ENCODE results near the gene CELA3A.
"Not testable (repeated sequence)": the region's sequence is repeated elsewhere in the genome, so short reads cannot be mapped to it uniquely, and the experiment has no call there.

Gene CELA3A

DNA sequence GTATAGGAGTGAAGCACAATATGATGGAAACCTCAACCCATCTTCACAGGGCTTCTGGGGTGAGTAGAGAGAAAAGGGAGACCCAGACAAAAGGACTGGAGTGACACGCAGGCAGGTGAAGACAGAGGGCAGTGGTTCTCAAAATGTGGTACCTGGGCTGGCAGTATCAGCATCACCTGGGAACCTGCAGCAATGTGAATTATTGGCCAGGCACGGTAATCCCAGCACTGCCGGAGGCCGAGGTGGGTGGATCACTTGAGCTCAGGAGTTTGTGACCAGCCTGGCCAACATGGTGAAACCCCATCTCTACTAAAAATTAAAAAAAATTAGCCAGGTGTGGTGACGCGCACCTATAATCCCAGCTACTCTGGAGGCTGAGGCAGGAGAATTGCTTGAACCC is 19.3 kb upstream of the CELA3A start:
- DNase-seq = not testable (repeated sequence)

DNA sequence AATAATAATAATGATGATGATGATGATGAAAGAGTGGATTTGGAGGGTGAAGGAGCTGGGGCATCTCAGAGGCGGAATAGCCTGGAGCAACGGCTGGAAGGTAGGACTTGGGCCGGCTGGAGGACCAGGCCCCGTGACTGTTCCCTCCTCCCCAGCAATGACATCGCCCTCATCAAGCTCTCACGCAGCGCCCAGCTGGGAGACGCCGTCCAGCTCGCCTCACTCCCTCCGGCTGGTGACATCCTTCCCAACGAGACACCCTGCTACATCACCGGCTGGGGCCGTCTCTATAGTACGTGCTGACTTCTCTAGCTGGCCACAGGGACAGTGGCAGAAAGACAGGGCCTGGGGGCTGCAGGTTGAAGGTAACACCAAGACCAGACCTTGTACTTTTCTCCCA is 17.9 kb upstream of the CELA3A start:
- not testable (repeated sequence) for DNase-seq

DNA sequence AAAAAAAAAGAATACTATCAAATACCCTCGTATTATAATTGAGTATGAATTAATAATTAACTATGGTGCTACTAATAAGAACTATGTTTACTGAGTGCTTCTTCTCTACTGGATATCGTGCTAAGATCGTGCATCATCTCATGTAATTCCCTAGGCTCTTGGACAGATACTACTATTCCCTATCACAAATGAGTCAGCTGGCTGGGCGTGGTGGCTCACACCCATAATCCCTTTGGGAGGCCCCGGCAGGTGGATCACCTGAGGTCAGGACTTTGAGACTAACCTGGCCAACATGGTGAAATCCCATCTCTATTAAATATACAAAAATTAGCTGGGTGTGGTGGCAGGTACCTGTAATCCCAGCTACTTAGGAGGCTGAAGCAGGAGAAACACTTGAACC is 15.6 kb upstream of the CELA3A start:
- DNase-seq = not testable (repeated sequence)

- not testable (repeated sequence) for DNase-seq
Measured at GRCh38 chr1:21986386-21986785, 15.1 kb upstream of the CELA3A start.

- DNase-seq = not testable (repeated sequence)
Measured at GRCh38 chr1:21989672-21990393, 11.6 kb upstream of the CELA3A start.

DNA sequence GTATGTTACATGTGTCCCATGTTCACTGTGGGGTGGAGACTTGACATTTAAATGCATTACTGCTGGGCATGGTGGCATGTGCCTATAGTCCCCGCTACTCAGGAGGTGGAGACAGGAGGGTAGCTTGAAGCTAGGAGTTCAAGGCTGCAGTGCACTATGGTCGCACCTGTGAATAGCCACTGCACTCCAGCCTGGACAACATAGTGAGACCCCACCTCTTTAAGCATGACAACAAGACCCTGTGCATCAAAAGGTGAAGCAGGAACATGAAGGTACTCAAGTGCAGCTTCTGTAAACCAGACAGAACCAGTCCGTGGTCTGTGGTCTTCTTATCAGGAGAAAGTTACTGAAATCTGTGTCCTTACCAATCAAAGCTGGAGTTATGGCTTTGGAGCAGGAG is 9.3 kb upstream of the CELA3A start:
- DNase-seq = not testable (repeated sequence)

GRCh38 chr1:21994716-21995115 is 6.7 kb upstream of the CELA3A start:
- DNase-seq = not testable (repeated sequence)

DNA sequence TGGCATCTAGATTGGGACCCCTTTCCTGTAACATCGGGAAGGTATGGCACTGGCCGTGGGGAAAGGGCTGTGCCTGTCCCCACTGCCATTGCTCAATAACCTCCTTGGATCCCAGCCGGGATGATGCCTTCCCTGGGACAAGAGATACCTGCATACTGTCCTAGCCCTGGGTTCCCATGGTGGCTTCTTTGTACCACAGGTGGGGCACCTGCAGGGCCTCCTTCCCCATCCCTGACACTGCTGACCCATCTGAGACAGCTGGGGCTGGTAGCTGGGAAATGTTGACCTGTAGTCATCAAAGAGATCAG is 4.8 kb upstream of the CELA3A start:
- not testable (repeated sequence) for DNase-seq

DNA sequence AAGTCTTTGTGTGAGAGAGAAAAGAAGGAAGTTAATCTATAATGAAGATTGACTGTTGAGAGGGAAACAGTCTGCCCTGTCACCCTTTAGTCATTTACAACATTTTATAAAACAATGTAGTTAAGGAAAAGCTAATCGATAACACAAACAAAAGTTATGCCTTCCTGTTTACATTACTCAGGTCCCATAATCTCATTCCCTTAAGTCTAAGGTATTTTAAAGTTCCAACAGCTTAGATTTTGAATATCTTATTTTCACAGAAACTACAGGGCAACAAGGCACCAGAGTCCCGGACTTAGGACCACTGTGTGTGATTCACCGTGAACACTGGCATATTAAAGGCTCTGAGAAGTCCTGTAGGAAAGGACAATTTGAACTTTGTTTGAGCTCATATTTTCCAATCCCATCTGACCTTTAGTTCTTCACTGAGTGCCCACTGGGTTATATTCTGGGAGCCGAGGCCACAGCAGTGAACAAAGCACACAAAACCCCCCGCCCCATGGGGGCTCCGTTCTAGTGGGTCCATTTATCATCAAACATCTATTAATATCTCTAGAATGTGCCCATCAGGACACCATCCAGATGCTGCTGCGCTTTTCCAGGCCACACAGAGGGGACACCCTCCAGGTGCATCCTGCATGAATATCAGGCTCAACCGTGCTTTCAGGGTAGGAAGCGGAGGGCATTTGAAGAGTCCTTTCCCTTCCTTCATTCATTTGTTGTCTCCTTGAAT is 3.4 kb upstream of the CELA3A start:
- not testable (repeated sequence) for DNase-seq

DNA sequence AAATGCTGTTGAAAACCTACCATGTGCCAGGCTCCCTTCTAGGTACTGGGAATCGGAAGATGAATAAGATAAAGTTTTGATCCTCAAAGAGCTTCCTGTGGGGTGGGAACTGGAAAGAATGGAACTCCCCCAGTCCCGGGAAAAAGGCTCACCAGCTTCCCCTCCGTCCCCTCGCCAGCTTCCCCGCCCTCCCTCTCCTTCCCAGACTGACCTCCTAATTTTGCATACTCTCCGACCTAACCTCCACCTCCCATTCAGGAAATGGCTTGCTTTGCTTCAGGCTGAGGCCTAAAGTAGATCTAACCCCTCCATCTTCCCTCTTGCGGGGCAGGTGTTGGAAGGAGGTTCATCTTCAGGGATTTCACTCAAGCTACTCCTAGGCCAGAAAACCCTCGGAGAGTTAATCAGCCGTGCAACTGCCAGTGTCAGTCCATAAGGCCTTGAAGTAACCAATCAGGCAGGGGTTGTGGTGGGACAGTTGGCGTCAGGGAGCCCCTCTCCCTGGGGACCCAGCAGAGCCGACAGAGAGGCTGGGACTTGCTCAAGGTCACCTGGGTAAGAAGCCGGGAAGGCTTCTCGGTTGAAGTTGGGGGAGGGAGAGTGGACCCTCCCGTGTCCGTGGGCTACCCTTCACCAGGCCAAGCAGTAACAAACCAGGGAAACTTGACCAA is 2.7 kb upstream of the CELA3A start:
- DNase-seq = not testable (repeated sequence)

- not testable (repeated sequence) for DNase-seq
Measured at GRCh38 chr1:21999645-22000044, 1.8 kb upstream of the CELA3A start.

DNA sequence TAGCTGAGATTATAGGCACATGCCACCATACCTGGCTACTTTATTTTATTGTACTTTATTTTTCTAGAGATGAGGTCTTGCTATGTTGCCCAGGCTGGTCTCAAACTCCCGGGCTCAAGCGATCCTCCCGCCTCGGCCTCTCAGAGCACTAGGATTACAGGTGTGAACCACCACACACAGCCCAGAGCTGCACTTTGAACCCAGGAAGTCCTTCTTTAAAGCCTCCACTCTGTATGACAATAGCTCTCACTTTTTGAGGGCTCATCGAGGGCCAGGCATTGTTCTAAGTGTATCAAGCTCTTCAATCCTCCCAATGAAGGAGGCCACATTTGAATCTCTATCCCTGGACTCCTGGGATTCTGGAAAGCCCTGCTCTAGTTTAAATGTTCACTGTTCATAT is 1.0 kb downstream of the CELA3A start:
- not testable (repeated sequence) for DNase-seq

- not testable (repeated sequence) for DNase-seq
Measured at GRCh38 chr1:22002875-22003274, 1.4 kb downstream of the CELA3A start.

DNA sequence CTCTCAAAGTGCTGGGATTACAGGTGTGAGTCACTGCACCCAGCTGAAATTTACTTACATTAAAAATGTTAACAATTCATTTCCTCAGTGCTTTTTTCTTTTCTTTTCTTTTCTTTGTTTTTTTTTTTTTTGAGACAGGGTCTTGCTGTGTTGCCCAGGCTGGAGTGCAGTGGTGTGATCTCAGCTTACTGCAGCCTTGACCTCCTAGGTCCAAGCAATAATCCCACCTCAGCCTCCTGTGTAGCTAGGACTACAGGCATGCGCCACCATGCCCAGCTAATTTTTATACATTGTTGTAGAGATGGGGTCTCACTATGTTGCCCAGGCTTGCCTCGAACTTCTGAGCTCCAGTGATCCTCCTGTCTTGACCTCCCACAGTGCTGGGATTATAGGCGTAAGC is 2.5 kb downstream of the CELA3A start:
- not testable (repeated sequence) for DNase-seq

- peak; percentile 14 for DNase-seq
Measured at GRCh38 chr1:22005261-22006149, 4.0 kb downstream of the CELA3A start.

GRCh38 chr1:22006736-22007135 is 5.3 kb downstream of the CELA3A start:
- not testable (repeated sequence) for DNase-seq

DNA sequence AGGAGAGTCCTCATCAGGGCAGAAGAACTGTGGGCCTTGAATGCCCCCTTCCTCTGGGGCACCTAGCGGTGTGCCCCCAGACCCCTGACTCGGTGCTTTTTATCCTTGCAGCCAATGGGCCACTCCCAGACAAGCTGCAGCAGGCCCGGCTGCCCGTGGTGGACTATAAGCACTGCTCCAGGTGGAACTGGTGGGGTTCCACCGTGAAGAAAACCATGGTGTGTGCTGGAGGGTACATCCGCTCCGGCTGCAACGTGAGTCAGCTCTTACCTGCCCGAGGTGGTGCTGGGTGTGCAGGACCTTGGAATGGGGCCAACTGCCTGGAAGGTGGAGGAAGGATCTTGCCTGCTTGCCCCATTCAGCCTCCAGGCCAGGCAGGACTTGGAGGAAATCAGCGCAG is 5.8 kb downstream of the CELA3A start:
- DNase-seq = not testable (repeated sequence)

- DNase-seq = not testable (repeated sequence)
Measured at GRCh38 chr1:22009566-22009965, 8.1 kb downstream of the CELA3A start.

DNA sequence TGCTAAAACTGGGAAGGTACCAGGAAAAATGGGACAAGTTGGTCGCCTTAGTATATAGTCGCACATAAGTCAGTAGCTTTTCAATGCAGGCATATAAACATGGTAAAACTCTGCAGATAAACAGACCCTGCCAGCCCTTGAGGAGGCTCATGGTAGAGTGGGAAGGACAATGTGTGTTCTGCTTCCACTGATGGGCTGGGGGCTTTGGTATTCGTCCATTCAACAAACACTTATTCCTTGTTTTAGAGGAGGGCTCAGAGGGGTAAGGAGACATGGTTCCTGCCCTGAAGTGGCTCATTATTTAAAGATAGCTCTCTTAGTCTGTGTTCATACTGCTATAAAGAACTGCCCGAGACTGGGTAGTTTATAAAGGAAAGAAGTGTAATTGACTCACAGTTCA is 11.3 kb downstream of the CELA3A start:
- not testable (repeated sequence) for DNase-seq

DNA sequence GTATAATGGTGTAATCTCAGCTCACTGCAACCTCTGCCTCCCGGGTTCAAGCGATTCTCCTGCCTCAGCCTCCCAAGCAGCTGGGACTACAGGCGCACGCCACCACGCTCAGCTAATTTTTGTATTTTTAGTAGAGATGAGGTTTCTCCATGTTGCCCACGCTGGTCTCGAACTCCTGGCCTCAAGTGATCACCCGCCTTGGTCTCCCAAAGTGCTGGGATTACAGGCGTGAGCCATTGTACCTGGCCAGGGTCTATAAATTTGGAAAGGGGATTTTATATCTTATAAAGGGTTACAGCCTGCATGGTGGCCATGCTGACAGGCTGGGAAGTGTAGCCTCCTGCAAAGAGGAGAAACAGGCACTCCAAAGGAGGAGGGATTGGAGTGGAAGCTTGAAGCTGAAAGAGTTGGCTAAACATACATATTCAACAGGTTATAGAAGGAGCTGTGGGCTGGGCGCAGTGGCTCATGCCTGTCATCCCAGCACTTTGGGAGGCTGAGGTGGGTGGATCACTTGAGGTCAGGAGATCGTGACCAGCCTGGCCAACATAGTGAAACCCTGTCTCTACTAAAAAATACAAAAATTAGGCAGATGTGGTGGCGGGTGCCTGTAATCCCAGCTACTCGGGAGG is 13.2 kb downstream of the CELA3A start:
- not testable (repeated sequence) for DNase-seq

DNA sequence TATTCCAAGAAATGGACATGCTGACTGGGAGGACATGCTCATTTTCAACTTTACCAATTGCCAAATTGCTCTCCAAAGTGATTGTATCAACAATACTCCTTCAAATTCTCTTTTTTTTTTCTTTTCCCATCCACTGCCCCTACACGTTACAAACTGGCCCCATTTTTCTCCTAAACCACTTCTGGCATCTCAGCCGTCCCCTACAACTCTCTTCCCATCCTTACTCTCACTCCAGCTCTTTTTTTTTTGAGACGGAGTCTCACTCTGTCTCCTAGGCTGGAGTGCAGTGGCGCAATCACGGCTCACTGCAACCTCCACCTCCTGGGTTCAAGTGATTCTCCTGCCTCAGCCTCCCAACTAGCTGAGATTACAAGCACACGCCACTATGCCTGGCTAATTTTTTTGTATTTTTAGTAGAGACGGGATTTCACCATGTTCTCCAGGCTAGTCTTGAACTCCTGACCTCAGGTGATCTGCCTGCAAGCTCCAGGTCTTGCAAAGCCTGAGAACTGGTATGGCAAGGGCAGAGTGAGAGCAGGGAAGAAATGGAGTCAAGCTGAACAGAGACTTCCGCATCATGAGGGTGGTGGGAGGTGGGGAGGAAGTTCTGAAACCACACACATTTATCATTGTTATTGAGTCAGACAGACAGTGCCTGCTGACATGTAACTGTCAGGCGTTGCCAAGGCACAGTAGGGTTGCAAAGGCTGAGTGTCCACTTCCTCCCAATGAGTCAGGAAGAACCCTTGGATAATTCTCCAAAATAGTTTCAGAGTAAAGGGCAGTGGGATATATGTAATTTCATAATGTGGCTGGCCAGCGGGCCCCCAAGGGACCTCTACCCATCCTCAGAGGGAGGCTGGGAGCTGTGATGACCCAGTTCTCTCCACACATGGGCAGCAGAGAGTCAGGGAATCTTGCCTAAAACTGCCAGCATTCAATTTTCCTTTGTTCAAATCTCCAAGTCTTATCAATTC is 17.4 kb downstream of the CELA3A start:
- peak; percentile 97 for DNase-seq

All from fibroblast of upper back skin (primary cell).